ENCODE results near the gene ENTREP1. TPM values are rescaled to one million over a fixed set of nuclear protein-coding genes. Genes with fewer than 3 reads are reported as not detected.

Gene ENTREP1
- total and polyA plus RNA-seq, 2 of the 4 experiments (the other 2 are of a cell fraction), result not detected

DNA sequence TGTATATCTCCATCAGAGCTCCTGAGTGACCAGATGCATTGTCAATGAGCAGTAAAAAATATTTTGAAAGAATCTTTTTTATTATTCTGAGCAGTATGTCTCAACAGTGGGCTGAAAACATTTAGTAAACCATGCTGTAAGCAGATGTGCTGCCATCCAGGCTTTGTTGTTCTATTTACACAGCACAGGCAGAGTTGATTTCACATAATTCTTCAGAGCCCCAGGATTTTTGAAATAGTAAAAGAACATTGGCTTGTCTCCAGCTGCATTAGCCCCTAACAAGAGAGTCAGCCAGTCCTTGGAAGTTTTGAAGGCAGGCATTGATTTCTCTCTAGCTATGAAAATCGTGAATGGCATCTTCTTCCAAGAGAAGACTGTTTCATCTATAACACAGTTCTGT is 25.2 kb upstream of the ENTREP1 start:
- Histone ChIP-seq H3K27ac (ENCODE audit: insufficient read depth, low read length) (no peak overlapping the region), H4K5ac (ENCODE audit: low read depth, low read length) (no peak overlapping the region), H2BK5ac (ENCODE audit: low read depth, low read length, poor library complexity, severe bottlenecking) (no peak overlapping the region), H3K23ac (ENCODE audit: low read depth, low read length) (no peak overlapping the region), H2BK15ac (ENCODE audit: low read depth, low read length) (no peak overlapping the region), H3K9me3 (ENCODE audit: control insufficient read depth, insufficient read depth, low read length) (no peaks in the 10 kb centered on the region), H2BK120ac (ENCODE audit: low read depth, low read length) (no peak overlapping the region), H3K36me3 (ENCODE audit: control insufficient read depth, insufficient read depth, low read length) (no peaks in the 10 kb centered on the region), H3K56ac (ENCODE audit: extremely low read depth, insufficient read depth, low read length) (no peak overlapping the region), H3K79me1 (ENCODE audit: low read depth in 1 of 2, low read length in 2 of 2) (no peaks in the 10 kb centered on the region), H3K27me3 (ENCODE audit: control insufficient read depth, insufficient read depth, low read length) (peaks cover 10% of the 10 kb centered on the region), H3K9ac (ENCODE audit: low read depth, low read length) (no peak overlapping the region), H2AK5ac (ENCODE audit: low read depth, low read length) (no peak overlapping the region), H2AK9ac (replicated peaks; ENCODE audit: low read depth, low read length, poor library complexity) (no peak overlapping the region), H3K14ac (replicated peaks; ENCODE audit: low read depth, low read length) (no peak overlapping the region), H2BK20ac (ENCODE audit: low read depth, low read length) (no peak overlapping the region), H3K4ac (ENCODE audit: low read depth, low read length) (no peak overlapping the region), H4K20me1 (ENCODE audit: insufficient read depth, low read length) (no peaks in the 10 kb centered on the region), H3K4me1 (ENCODE audit: control insufficient read depth, insufficient read depth, low read length) (no peaks in the 10 kb centered on the region), H3K4me3 (ENCODE audit: insufficient read depth, low read depth, low read length) (no peak overlapping the region), H4K8ac (ENCODE audit: low read depth in 2 of 2, low read length in 2 of 2) (no peak overlapping the region), H3K4me2 (ENCODE audit: low read depth, low read length) (no peak overlapping the region), H3K18ac (ENCODE audit: low read depth, low read length) (no peak overlapping the region), H4K91ac (ENCODE audit: insufficient read depth, low read depth, low read length) (no peak overlapping the region), H2AFZ (replicated peaks; ENCODE audit: low read length, poor library complexity) (no peak overlapping the region), H3K9me1 (ENCODE audit: insufficient read depth, low read length) (no peaks in the 10 kb centered on the region)
- dilution Hi-C loops (cut with HindIII; ENCODE audit: low sequenced_read_pairs, unreplicated experiment) (no loop called here), intact Hi-C loops (cut with micrococcal nuclease) (no loop called here), in situ Hi-C loops (cut with MboI; ENCODE audit: low sequenced_read_pairs) (no loop called here)
- no TSS peak for BruUV-seq (replicated peaks)
- POLR2A ChIA-PET (ENCODE audit: unreplicated experiment), result no interaction called here
- DNase-seq, result no peak
- no peak for ATAC-seq (ENCODE audit: low read depth)
- TF ChIP-seq CHD1 (IDR thresholded peaks at IDR 0.05; ENCODE audit: low read depth, low read length) (no peak), MXI1 (IDR thresholded peaks at IDR 0.05; ENCODE audit: borderline replicate concordance, low read depth, low read length) (no peak), USF2 (IDR thresholded peaks at IDR 0.05; ENCODE audit: low read depth, low read length) (no peak), MAFK (IDR thresholded peaks at IDR 0.05; ENCODE audit: low read depth, low read length) (no peak), CEBPB (IDR thresholded peaks at IDR 0.05; ENCODE audit: low read depth, low read length) (no peak), SMC3 (IDR thresholded peaks at IDR 0.05; ENCODE audit: low read depth, low read length) (no peak), POLR2A (IDR thresholded peaks at IDR 0.05; ENCODE audit: low read depth, low read length) (no peak), MAZ (IDR thresholded peaks at IDR 0.05; ENCODE audit: borderline replicate concordance, low read depth, low read length) (no peak), FOS (IDR thresholded peaks at IDR 0.05; ENCODE audit: low read depth, low read length) (no peak), RFX5 (IDR thresholded peaks at IDR 0.05; ENCODE audit: low read depth, low read length) (no peak), RCOR1 (IDR thresholded peaks at IDR 0.05; ENCODE audit: insufficient replicate concordance, low read length) (no peak), RAD21 (IDR thresholded peaks at IDR 0.05; ENCODE audit: low read length) (no peak), BHLHE40 (IDR thresholded peaks at IDR 0.05; ENCODE audit: low read depth, low read length) (no peak), NFE2L2 (IDR thresholded peaks at IDR 0.05; ENCODE audit: low read depth, low read length) (no peak)
- TF ChIP-seq, protein P1, sequence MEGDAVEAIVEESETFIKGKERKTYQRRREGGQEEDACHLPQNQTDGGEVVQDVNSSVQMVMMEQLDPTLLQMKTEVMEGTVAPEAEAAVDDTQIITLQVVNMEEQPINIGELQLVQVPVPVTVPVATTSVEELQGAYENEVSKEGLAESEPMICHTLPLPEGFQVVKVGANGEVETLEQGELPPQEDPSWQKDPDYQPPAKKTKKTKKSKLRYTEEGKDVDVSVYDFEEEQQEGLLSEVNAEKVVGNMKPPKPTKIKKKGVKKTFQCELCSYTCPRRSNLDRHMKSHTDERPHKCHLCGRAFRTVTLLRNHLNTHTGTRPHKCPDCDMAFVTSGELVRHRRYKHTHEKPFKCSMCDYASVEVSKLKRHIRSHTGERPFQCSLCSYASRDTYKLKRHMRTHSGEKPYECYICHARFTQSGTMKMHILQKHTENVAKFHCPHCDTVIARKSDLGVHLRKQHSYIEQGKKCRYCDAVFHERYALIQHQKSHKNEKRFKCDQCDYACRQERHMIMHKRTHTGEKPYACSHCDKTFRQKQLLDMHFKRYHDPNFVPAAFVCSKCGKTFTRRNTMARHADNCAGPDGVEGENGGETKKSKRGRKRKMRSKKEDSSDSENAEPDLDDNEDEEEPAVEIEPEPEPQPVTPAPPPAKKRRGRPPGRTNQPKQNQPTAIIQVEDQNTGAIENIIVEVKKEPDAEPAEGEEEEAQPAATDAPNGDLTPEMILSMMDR (conservative IDR thresholded peaks at IDR 0.05; ENCODE audit: low read depth, low read length), result no peak
- TF ChIP-seq, protein P2, sequence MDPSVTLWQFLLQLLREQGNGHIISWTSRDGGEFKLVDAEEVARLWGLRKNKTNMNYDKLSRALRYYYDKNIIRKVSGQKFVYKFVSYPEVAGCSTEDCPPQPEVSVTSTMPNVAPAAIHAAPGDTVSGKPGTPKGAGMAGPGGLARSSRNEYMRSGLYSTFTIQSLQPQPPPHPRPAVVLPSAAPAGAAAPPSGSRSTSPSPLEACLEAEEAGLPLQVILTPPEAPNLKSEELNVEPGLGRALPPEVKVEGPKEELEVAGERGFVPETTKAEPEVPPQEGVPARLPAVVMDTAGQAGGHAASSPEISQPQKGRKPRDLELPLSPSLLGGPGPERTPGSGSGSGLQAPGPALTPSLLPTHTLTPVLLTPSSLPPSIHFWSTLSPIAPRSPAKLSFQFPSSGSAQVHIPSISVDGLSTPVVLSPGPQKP (IDR thresholded peaks at IDR 0.05; ENCODE audit: borderline replicate concordance, low read depth, low read length), result no peak
- CTCF ChIA-PET, result no interaction called here
- WGBS, 2 experiments (ENCODE audit: extremely low coverage in 2 of 2, insufficient read length in 1 of 2), result no CpG with 5 or more reads among the region's 1 CpG

All from IMR-90 (cell line).